CD14-positive monocyte (primary cell): ENCODE measurements around the gene ICAM2. TPM values are rescaled to one million over a fixed set of nuclear protein-coding genes. Genes with fewer than 3 reads are reported as not detected.

Experiments used
- DNase-seq, 3 donors: peaks; one replicate each; pipeline ENCODE4 v3.0.0-alpha.2; 2011 to 2022
- H2AFZ ChIP-seq: 2 replicates; pipeline ENCODE4 v1.6.0; 2012; ENCODE audit warnings: mild to moderate bottlenecking, low read depth, low read length, inconsistent platforms; ENCODE audit not compliant: insufficient read depth, poor library complexity, severe bottlenecking
- H3K27ac ChIP-seq, 2 donors: 1 replicate in 1 of 2; 2 replicates in 1 of 2; pipeline ENCODE4 v1.5.1; 2012 to 2013; ENCODE audit warnings: low read length in 2 of 2, control low read depth in 1 of 2, inconsistent platforms in 1 of 2, low read depth in 1 of 2, mild to moderate bottlenecking in 1 of 2
- H3K27me3 ChIP-seq, 2 donors: one replicate each; pipeline versions ENCODE4 v1.6.0 to v1.6.1; 2011 to 2013; ENCODE audit warnings: low read length in 2 of 2; ENCODE audit not compliant: control insufficient read depth in 2 of 2, insufficient read depth in 2 of 2
- H3K36me3 ChIP-seq, 2 donors: replicated peaks in 1 of 2; 1 replicate in 1 of 2; 2 replicates in 1 of 2; pipeline versions ENCODE4 v1.5.1 to v1.6.1; 2012 to 2013; ENCODE audit warnings: low read length in 2 of 2, control low read depth in 1 of 2, inconsistent platforms in 1 of 2, mild to moderate bottlenecking in 1 of 2; ENCODE audit not compliant: insufficient read depth in 2 of 2, control insufficient read depth in 1 of 2
- H3K4me1 ChIP-seq, 2 donors: 1 replicate in 1 of 2; 2 replicates in 1 of 2; pipeline versions ENCODE4 v1.5.1 to v1.6.1; 2012 to 2013; ENCODE audit warnings: low read length in 2 of 2, control low read depth in 1 of 2, inconsistent platforms in 1 of 2, mild to moderate bottlenecking in 1 of 2, moderate library complexity in 1 of 2; ENCODE audit not compliant: insufficient read depth in 2 of 2, control insufficient read depth in 1 of 2
- H3K4me2 ChIP-seq: replicated peaks from 2 replicates; pipeline ENCODE3; 2012; ENCODE audit warnings: low read length, moderate library complexity, mild to moderate bottlenecking; ENCODE audit not compliant: poor library complexity, severe bottlenecking; ENCODE audit errors: extremely low read depth
- H3K4me3 ChIP-seq, 3 experiments: fragments of 200-600 bp in 1 of 3; sonication (generic) in 1 of 3; replicated peaks in 1 of 3; 1 replicate in 2 of 3; 2 replicates in 1 of 3; pipeline ENCODE4 v1.5.1; 2011 to 2013; ENCODE audit warnings: low read length in 3 of 3, mild to moderate bottlenecking in 3 of 3, control low read depth in 2 of 3, low read depth in 2 of 3, inconsistent platforms in 1 of 3, moderate library complexity in 1 of 3
- H3K79me2 ChIP-seq: 2 replicates; pipeline ENCODE4 v1.6.0; 2012; ENCODE audit warnings: mild to moderate bottlenecking, control low read depth, inconsistent platforms, low read length, moderate library complexity; ENCODE audit not compliant: insufficient read depth
- H3K9ac ChIP-seq: 2 replicates; pipeline ENCODE4 v1.6.0; 2017; ENCODE audit warnings: low read length, mild to moderate bottlenecking; ENCODE audit not compliant: insufficient read depth, poor library complexity, severe bottlenecking
- H3K9me3 ChIP-seq, 2 donors: replicated peaks in 1 of 2; 1 replicate in 1 of 2; 2 replicates in 1 of 2; pipeline versions ENCODE4 v1.5.1 to v1.6.1; 2012 to 2013; ENCODE audit warnings: low read length in 2 of 2, control low read depth in 1 of 2; ENCODE audit not compliant: control insufficient read depth in 1 of 2, insufficient read depth in 1 of 2
- H4K20me1 ChIP-seq: 2 replicates; pipeline ENCODE4 v1.6.0; 2012; ENCODE audit warnings: mild to moderate bottlenecking, low read length, control low read depth, moderate library complexity; ENCODE audit not compliant: insufficient read depth
- H3K27ac Mint-ChIP-seq, 7 donors: one replicate each; pipeline ENCODE4 v1.8.0; 2020; ENCODE audit warnings: mild to moderate bottlenecking in 7 of 7, mixed read lengths in 7 of 7, moderate library complexity in 6 of 7, inconsistent platforms in 2 of 7
- H3K27me3 Mint-ChIP-seq, 3 donors: one replicate each; pipeline ENCODE4 v1.8.0; 2021 to 2022; ENCODE audit warnings: low read depth in 3 of 3, mild to moderate bottlenecking in 3 of 3, mixed read lengths in 3 of 3, moderate library complexity in 3 of 3, inconsistent platforms in 1 of 3
- H3K36me3 Mint-ChIP-seq, 2 donors: one replicate each; pipeline ENCODE4 v1.8.0; 2020; ENCODE audit warnings: mixed read lengths in 2 of 2, inconsistent platforms in 1 of 2, mild to moderate bottlenecking in 1 of 2
- H3K4me1 Mint-ChIP-seq: one replicate; pipeline ENCODE4 v1.8.0; 2020; ENCODE audit warnings: mild to moderate bottlenecking, mixed read lengths
- H3K4me3 Mint-ChIP-seq, 2 donors: one replicate each; pipeline ENCODE4 v1.8.0; 2020; ENCODE audit warnings: mild to moderate bottlenecking in 2 of 2, mixed read lengths in 2 of 2, moderate library complexity in 1 of 2
- H3K9me3 Mint-ChIP-seq, 7 donors: one replicate each; pipeline ENCODE4 v1.8.0; 2020 to 2022; ENCODE audit warnings: mixed read lengths in 7 of 7, mild to moderate bottlenecking in 6 of 7, moderate library complexity in 6 of 7, inconsistent platforms in 2 of 7
- WGBS: methylation state at CpG from one replicate; pipeline ENCODE4 v1.1.5; 2013; ENCODE audit warnings: missing lambda C conversion rate; ENCODE audit not compliant: insufficient coverage; 5-methylcytosine and 5-hydroxymethylcytosine counted together
- intact Hi-C, 2 donors: fragments of 100-400 bp; cut with micrococcal nuclease; formaldehyde crosslinking; loops; one replicate each; pipeline versions ENCODE4 v1.15.0 to v1.15.1; 2023
- polyA plus RNA-seq, 3 donors: library from polyadenylated mRNA; depleted of rRNA in 1 of 3; unstranded in 2 of 3; stranded (reverse) in 1 of 3; fragments of 300-500 nt in 2 of 3; fragments of >200 nt in 1 of 3; fragmentation: Illumina TruSeq in 2 of 3; gene quantifications; 1 replicate in 2 of 3; 2 replicates in 1 of 3; pipeline ENCODE4 v1.2.3, GENCODE V29; 2012 to 2021
- TF ChIP-seq, protein P1 (sequence below): fragments of 200-600 bp; IDR thresholded peaks from one replicate; pipeline ENCODE4 v1.8.0; 2022; ENCODE audit warnings: antibody characterized with exemption, mild to moderate bottlenecking

The ICAM2 gene
- polyA plus RNA-seq, 3 donors, result 111 to 186 (median 174) TPM

- no peaks in the 10 kb centered on the region for H3K9me3 ChIP-seq
- H3K79me2 ChIP-seq, result no peaks in the 10 kb centered on the region
- no peak overlapping the region for H2AFZ ChIP-seq
- Mint-ChIP-seq H3K36me3 (no peaks in the 10 kb centered on the region), H3K9me3 (peaks cover 0 to 1% (median 0%) of the 10 kb centered on the region in 7 donors), H3K27ac (no peak overlapping the region), H3K4me3 (no peak overlapping the region), H3K27me3 (peaks cover 2 to 14% (median 6%) of the 10 kb centered on the region in 3 donors), H3K4me1 (peaks cover 10% of the 10 kb centered on the region)
- no peak for DNase-seq
- H3K27ac ChIP-seq, result no peak overlapping the region
- no peaks in the 10 kb centered on the region for H4K20me1 ChIP-seq
- H3K4me1 ChIP-seq, result no peaks in the 10 kb centered on the region
- intact Hi-C loops, result no loop called here
- no peak overlapping the region for H3K9ac ChIP-seq
- WGBS, result 87% methylated on average over 9 of the region's 12 CpGs
- TF ChIP-seq, protein P1, sequence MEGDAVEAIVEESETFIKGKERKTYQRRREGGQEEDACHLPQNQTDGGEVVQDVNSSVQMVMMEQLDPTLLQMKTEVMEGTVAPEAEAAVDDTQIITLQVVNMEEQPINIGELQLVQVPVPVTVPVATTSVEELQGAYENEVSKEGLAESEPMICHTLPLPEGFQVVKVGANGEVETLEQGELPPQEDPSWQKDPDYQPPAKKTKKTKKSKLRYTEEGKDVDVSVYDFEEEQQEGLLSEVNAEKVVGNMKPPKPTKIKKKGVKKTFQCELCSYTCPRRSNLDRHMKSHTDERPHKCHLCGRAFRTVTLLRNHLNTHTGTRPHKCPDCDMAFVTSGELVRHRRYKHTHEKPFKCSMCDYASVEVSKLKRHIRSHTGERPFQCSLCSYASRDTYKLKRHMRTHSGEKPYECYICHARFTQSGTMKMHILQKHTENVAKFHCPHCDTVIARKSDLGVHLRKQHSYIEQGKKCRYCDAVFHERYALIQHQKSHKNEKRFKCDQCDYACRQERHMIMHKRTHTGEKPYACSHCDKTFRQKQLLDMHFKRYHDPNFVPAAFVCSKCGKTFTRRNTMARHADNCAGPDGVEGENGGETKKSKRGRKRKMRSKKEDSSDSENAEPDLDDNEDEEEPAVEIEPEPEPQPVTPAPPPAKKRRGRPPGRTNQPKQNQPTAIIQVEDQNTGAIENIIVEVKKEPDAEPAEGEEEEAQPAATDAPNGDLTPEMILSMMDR, result no peak
- no peak overlapping the region for H3K4me2 ChIP-seq
- H3K4me3 ChIP-seq, result no peak overlapping the region
- no peaks in the 10 kb centered on the region for H3K27me3 ChIP-seq
- H3K36me3 ChIP-seq, result no peaks in the 10 kb centered on the region
Measured at GRCh38 chr17:63973930-63974593, 46.4 kb downstream of the ICAM2 start.

- H3K27me3 Mint-ChIP-seq, result peaks cover 2 to 14% (median 6%) of the 10 kb centered on the region in 3 donors
- TF ChIP-seq, protein P1, result no peak
- no peaks in the 10 kb centered on the region for H3K36me3 ChIP-seq
- H3K9ac ChIP-seq, result no peak overlapping the region
- H3K9me3 Mint-ChIP-seq, result peaks cover 0 to 1% (median 0%) of the 10 kb centered on the region in 7 donors
- no peak for DNase-seq
- no peaks in the 10 kb centered on the region for H3K79me2 ChIP-seq
- H3K4me1 ChIP-seq, result no peaks in the 10 kb centered on the region
- H3K4me2 ChIP-seq, result no peak overlapping the region
- no peaks in the 10 kb centered on the region for H4K20me1 ChIP-seq
- 97% methylated on average over 5 of the region's 6 CpGs for WGBS
- peaks cover 10% of the 10 kb centered on the region for H3K4me1 Mint-ChIP-seq
- no peaks in the 10 kb centered on the region for H3K36me3 Mint-ChIP-seq
- H3K4me3 ChIP-seq, result no peak overlapping the region
- H3K9me3 ChIP-seq, result no peaks in the 10 kb centered on the region
- no peak overlapping the region for H2AFZ ChIP-seq
- no peak overlapping the region for H3K27ac Mint-ChIP-seq
- H3K4me3 Mint-ChIP-seq, result no peak overlapping the region
- no peaks in the 10 kb centered on the region for H3K27me3 ChIP-seq
- intact Hi-C loops, result no loop called here
- H3K27ac ChIP-seq, result no peak overlapping the region
Measured at GRCh38 chr17:63973247-63973646, 47.2 kb downstream of the ICAM2 start.
